Measurements from ENCODE around the gene RNF34.

RNF34 gene

GRCh38 chr12:121390856-121391255 is 9.1 kb upstream of the RNF34 start:
- DNase-seq, result no peak

GRCh38 chr12:121391619-121392324 is 8.1 kb upstream of the RNF34 start:
- peak; percentile 70 for DNase-seq

GRCh38 chr12:121392325-121392716 is 7.6 kb upstream of the RNF34 start:
- no peak for DNase-seq

- DNase-seq, result no peak
These were observed 2.4 kb upstream of the RNF34 start for GRCh38 chr12:121397521-121397920.

- DNase-seq, result no peak
These were observed 1.6 kb upstream of the RNF34 start for GRCh38 chr12:121398355-121398754.

- DNase-seq, result peak; percentile 85
These were observed 618 bp downstream of the RNF34 start for GRCh38 chr12:121400332-121401139.

GRCh38 chr12:121403721-121404120 is 3.8 kb downstream of the RNF34 start:
- no peak for DNase-seq

GRCh38 chr12:121404734-121405133 is 4.8 kb downstream of the RNF34 start:
- no peak for DNase-seq

- DNase-seq, result no peak
These were observed 5.3 kb downstream of the RNF34 start for GRCh38 chr12:121405211-121405610.

- DNase-seq, result no peak
These were observed 14.0 kb downstream of the RNF34 start for GRCh38 chr12:121413917-121414316.

- no peak for DNase-seq
These were observed 17.9 kb downstream of the RNF34 start for GRCh38 chr12:121417847-121418246.

- no peak for DNase-seq
These were observed 20.2 kb downstream of the RNF34 start for GRCh38 chr12:121420109-121420508.

GRCh38 chr12:121423253-121423652 is 23.3 kb downstream of the RNF34 start:
- DNase-seq, result no peak

GRCh38 chr12:121423682-121424623 is 24.0 kb downstream of the RNF34 start:
- DNase-seq, result no peak

- no peak for DNase-seq
These were observed 24.7 kb downstream of the RNF34 start for GRCh38 chr12:121424624-121424975.

GRCh38 chr12:121427556-121428050 is 27.7 kb downstream of the RNF34 start:
- DNase-seq, result no peak

GRCh38 chr12:121428883-121429282 is 29.0 kb downstream of the RNF34 start:
- no peak for DNase-seq

GRCh38 chr12:121430833-121431415 is 31.0 kb downstream of the RNF34 start:
- DNase-seq, result no peak

GRCh38 chr12:121432740-121433480 is 33.0 kb downstream of the RNF34 start:
- peak; percentile 58 for DNase-seq

- no peak for DNase-seq
These were observed 36.8 kb downstream of the RNF34 start for GRCh38 chr12:121436706-121437105.

- no peak for DNase-seq
These were observed 39.0 kb downstream of the RNF34 start for GRCh38 chr12:121438905-121439304.

GRCh38 chr12:121439715-121440114 is 39.8 kb downstream of the RNF34 start:
- no peak for DNase-seq

All from activated effector memory CD4-positive, alpha-beta T cell treated with anti-CD3 and anti-CD28 coated beads, Interleukin-2, amount 50 U/mL, for 16 hours (primary cell).